Measurements from ENCODE around the gene MYL6.

MYL6 gene

GRCh38 chr12:56151672-56152131 lies 6.5 kb upstream of the MYL6 start:
- peak; percentile 88 for DNase-seq
- Histone ChIP-seq H3F3A (ENCODE audit: insufficient read depth, low read length) (peaks cover 12% of the 10 kb centered on the region), H4K20me1 (ENCODE audit: insufficient read depth, low read length) (no peaks in the 10 kb centered on the region)

GRCh38 chr12:56152132-56152755 lies 5.9 kb upstream of the MYL6 start, which contains the start of gene MYL6B:
TSS of gene MYL6B (plus strand) at chr12:56152587. CDS start at chr12:56153919, 1,332 bp downstream.
- Histone ChIP-seq H4K20me1 (ENCODE audit: insufficient read depth, low read length) (no peaks in the 10 kb centered on the region), H3F3A (ENCODE audit: insufficient read depth, low read length) (peaks cover 16% of the 10 kb centered on the region)

More at GRCh38 chr12:56151672-56152131, 6.5 kb upstream of the MYL6 start:
- TF ChIP-seq CTCF (IDR thresholded peaks at IDR 0.05; ENCODE audit: low read length) = peak; percentile 68
- TF ChIP-seq EZH2 (optimal IDR thresholded peaks at IDR 0.05; ENCODE audit: low read depth, low read length) = no peak
- no peaks in the 10 kb centered on the region for H3K36me3 ChIP-seq (replicated peaks; ENCODE audit: insufficient read depth, low read length)
- H3K79me2 ChIP-seq (ENCODE audit: low read length) = peaks cover 11% of the 10 kb centered on the region
- H3K27me3 ChIP-seq (replicated peaks; ENCODE audit: insufficient read depth, low read length) = no peaks in the 10 kb centered on the region
- H3K27ac ChIP-seq (ENCODE audit: low read length) = peak overlapping the region; percentile 80
- peak overlapping the region; percentile 97 for H3K4me2 ChIP-seq (ENCODE audit: low read depth, low read length)
- peak overlapping the region; percentile 86 for H2AFZ ChIP-seq (ENCODE audit: low read length)
- no peaks in the 10 kb centered on the region for H3K9me3 ChIP-seq (replicated peaks; ENCODE audit: insufficient read depth, low read length)
- H3K4me1 ChIP-seq (ENCODE audit: low read length) = peaks cover 13% of the 10 kb centered on the region
- peak overlapping the region; percentile 67 for H3K4me3 ChIP-seq (ENCODE audit: low read length)
- peak overlapping the region; percentile 81 for H3K9ac ChIP-seq (ENCODE audit: low read length)
- H3K9me2 ChIP-seq (replicated peaks; ENCODE audit: insufficient read depth, low read length) = no peaks in the 10 kb centered on the region

GRCh38 chr12:56152756-56153677 lies 5.1 kb upstream of the MYL6 start:
- Histone ChIP-seq H2AFZ (ENCODE audit: low read length) (peak overlapping the region; percentile 86), H3K4me3 (ENCODE audit: low read length) (peak overlapping the region; percentile 67), H3K9ac (ENCODE audit: low read length) (peak overlapping the region; percentile 81; the same call in 1 of the 2 replicates), H3F3A (ENCODE audit: insufficient read depth, low read length) (peaks cover 22% of the 10 kb centered on the region), H3K27me3 (replicated peaks; ENCODE audit: insufficient read depth, low read length) (no peaks in the 10 kb centered on the region), H3K4me1 (ENCODE audit: low read length) (peaks cover 17% of the 10 kb centered on the region), H3K4me2 (ENCODE audit: low read depth, low read length) (peak overlapping the region; percentile 97), H3K9me2 (replicated peaks; ENCODE audit: insufficient read depth, low read length) (no peaks in the 10 kb centered on the region), H3K79me2 (ENCODE audit: low read length) (peaks cover 15% of the 10 kb centered on the region), H4K20me1 (ENCODE audit: insufficient read depth, low read length) (no peaks in the 10 kb centered on the region), H3K36me3 (replicated peaks; ENCODE audit: insufficient read depth, low read length) (no peaks in the 10 kb centered on the region), H3K27ac (ENCODE audit: low read length) (no peak overlapping the region), H3K9me3 (replicated peaks; ENCODE audit: insufficient read depth, low read length) (no peaks in the 10 kb centered on the region)
- no peak for TF ChIP-seq EZH2phosphoT487 (IDR thresholded peaks at IDR 0.05; ENCODE audit: low read length)
- TF ChIP-seq EZH2 (optimal IDR thresholded peaks at IDR 0.05; ENCODE audit: low read depth, low read length) = no peak
- TF ChIP-seq CTCF (IDR thresholded peaks at IDR 0.05; ENCODE audit: low read length) = no peak
- no peak for DNase-seq

More at GRCh38 chr12:56152132-56152755, 5.9 kb upstream of the MYL6 start, which contains the start of gene MYL6B:
- Histone ChIP-seq H3K9me2 (replicated peaks; ENCODE audit: insufficient read depth, low read length) (no peaks in the 10 kb centered on the region), H3K27ac (ENCODE audit: low read length) (peak within 1 kb of the TSS; percentile 80), H3K36me3 (replicated peaks; ENCODE audit: insufficient read depth, low read length) (no peaks in the 10 kb centered on the region), H3K27me3 (replicated peaks; ENCODE audit: insufficient read depth, low read length) (no peaks in the 10 kb centered on the region), H3K4me3 (ENCODE audit: low read length) (peak within 1 kb of the TSS; percentile 67), H3K4me1 (ENCODE audit: low read length) (peaks cover 15% of the 10 kb centered on the region), H3K9me3 (replicated peaks; ENCODE audit: insufficient read depth, low read length) (no peaks in the 10 kb centered on the region), H2AFZ (ENCODE audit: low read length) (peak within 1 kb of the TSS; percentile 86), H3K4me2 (ENCODE audit: low read depth, low read length) (peak within 1 kb of the TSS; percentile 97), H3K79me2 (ENCODE audit: low read length) (peaks cover 13% of the 10 kb centered on the region), H3K9ac (ENCODE audit: low read length) (peak within 1 kb of the TSS; percentile 81)
- TF ChIP-seq EZH2 (optimal IDR thresholded peaks at IDR 0.05; ENCODE audit: low read depth, low read length) (no peak), CTCF (IDR thresholded peaks at IDR 0.05; ENCODE audit: low read length) (no peak)
- DNase-seq = peak; percentile 92
